ENCODE data around the gene CPNE4.
A peak's percentile ranks its signal among the peaks of the same experiment; 100 is the strongest.
"Not testable (repeated sequence)": the region's sequence is repeated elsewhere in the genome, so short reads cannot be mapped to it uniquely, and the experiment has no call there.

The CPNE4 gene

DNA sequence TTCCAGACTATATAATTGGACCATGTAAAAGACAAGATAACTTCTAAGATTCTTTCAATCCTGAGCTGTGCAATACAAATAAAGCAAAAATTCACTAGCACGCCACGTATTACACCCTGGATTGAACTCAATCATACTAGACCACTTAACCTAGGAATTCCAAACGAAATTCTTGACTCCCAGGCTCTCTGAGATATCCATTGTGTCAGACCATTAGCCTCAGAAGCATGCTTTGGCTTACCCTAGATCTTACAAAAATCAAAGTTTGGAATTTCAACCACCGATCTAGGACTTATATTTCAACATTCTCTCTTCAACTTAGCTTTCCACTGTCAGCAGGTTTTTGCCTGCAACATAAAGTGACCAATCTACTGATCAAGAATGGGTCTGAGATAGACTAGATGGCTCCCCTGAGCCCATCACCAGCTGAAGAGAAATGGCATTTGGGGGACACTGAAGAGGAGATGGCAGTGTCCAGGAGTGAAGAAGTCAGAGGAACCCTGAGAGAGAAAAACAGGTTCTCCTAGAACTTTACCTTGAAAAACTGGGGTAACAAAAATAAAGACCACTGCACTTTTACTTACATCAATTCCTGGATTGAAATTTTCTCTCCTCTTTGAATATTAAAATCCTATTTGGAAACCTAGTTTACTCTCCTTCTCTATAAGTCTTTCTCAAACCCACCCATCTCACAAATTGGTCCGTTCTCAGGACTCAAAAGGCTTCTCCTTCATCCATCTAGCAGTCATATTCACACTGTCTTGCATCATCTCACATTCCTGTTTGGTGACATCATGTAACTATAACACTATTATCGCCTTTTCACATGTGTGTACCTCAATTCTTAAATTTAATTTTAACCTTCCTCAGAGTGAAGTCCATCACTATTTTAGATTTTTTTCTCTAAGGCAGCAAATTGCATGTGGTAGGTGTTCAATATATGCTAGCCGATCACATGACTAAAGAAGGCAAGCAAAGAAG is 18.5 kb downstream of the CPNE4 start:
- no peak for DNase-seq

DNA sequence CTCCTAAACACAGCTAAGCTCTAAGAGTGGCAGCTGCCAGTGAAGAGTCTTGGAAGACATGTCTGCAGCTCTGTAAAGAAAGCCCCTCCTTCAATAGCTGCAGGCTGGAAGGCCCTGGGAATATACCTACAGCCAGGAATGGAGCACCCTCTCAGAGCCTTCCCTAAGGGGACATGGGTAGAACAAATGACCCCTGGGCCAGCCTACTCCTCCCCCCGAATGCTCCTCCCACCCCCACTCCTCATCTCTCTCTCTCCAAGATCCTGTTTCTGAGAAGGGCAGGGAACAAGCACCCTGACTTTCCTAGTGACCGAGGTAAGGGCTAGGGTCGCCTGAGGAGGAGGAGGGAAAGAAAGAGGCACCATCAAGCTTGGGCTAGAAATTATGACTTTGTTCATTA is 20.7 kb downstream of the CPNE4 start:
- DNase-seq = no peak

DNA sequence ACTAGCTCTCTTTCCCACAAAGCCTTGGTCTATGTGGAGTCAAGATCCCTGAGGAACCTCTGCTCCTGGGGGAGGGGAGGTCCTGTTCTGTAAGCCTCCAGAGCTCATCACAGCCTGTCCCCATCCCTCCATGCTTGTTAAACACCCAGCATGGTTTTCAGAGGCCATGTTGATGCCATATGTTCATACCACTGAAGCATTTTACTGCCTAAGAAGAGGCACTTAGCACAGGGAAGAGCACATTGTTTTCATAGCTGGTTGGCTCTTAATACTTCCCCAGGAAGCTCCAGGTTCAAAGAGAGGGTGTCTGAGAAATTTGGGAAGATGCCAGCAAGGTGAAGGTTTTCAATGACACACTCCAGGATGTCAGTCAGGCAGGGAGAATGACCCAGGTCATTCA is 25.6 kb downstream of the CPNE4 start:
- DNase-seq = no peak

DNA sequence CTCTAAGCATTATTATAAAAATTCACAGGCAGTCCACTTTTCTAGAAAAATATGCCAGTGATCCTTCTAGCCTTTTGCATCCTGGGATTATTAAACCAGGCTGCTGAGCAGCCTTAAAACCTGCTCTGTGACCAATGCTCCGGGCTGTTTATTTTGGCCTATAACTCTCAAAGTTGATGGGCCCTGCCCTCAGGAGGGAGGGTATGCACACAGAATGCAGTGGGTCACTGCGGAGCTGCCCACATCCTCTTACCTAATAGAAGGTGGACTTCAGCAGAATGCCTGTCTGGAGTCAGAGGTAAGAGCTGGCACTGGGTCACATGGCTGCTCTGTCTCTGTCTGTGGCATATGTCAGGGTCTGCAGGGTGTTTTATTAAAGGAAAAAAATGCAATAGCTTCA is 26.0 kb downstream of the CPNE4 start:
- DNase-seq = no peak

DNA sequence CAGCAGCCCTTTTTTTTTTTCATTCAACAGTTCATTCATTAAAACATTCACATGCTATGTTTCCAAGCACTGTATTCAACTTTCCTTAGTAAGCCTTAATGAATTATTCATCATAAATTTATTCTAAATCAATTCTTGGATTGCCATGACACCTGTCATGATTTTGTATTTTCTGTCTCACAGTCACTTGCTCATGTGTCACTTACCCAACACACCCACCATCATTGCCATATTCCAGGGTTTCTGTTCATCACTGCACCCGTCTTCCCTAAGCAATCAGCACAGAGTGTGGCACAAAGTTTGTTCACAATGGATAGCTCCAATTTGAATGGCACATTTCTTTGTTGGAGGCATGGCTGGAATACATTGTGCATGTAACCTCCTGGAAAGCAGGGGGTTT is 27.2 kb downstream of the CPNE4 start:
- DNase-seq = no peak

DNA sequence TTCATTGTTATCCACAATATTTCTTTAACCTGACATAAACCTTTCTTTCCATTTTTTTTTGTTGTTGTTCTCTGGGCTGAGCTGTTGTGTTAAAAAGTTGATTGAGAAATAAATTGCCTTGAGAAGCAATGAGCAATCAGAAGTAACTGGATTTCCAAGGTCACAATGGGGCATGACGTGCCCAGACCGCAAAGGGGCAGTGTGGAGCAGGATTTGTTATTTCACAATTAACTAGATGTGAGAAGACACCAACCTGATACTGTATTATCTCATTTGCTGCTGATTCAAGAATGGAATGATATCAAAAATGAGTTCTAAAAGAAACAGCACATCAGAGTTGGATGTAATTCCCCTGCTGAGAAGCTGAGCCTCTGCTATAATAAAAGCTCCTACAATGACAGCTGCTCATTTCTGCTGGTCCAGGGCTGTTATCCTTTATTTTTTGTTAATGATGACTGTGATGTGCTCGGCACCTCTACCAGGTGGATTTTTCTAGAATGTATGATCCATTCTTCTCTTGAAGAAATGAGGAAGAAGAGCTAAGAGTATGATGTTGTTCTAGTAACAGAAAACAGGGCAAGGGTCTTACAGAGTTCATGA is 28.1 kb downstream of the CPNE4 start:
- peak; percentile 3 for DNase-seq

DNA sequence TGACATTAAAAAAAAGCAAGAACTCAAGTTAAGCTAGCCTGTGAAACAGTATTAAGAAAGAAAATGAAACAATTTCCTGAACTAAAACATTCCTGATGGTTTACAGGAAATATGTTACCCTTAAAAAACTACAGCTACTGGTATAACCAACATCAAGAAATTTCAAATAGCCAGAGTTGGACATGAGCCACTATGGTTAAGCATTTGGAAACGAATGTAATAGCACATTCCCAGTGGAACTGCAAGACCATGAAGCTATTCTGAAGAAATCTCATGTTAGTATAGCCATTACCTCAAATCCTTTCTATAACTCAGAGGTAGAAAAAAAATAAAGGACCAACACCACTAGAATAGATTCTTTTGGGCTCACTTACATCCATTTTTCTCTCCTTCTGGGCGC is 30.2 kb downstream of the CPNE4 start:
- no peak for DNase-seq

DNA sequence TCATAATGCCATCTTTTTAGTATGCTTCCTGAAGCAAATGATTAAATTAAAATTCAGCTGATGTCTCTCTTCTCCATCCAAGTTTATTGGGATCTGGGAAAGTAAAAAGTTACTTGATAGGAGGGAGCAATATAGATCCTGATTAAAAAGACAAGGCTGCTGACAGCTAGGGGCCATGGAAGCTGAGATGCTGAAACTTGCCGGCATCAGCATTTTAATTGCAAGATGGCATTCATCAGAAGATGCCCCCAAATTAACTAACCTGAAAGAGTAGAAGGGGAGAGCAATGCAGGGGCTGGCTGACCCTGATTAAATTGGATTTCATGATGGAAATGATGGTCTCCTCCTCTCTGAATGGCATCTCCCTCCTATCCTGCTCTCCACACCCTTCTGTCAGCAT is 31.1 kb downstream of the CPNE4 start:
- no peak for DNase-seq

DNA sequence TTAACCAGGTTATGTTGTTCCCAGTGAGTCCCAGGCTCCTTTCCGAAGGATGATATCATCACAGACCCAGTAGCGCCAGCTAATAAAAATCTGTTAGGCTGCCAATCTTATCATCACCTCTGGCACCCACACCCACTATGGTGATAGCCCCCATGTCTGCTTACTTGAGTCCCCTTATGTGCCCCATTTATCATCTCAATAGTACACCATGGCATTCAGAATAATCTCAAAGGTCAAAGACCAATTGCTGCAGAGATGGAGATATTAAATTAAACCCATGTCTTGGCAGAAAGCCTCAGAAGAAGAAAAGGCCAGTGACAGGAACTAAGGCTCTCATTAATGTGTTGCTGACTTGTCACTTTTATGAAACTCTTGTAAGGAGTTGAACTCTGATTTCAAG is 32.8 kb downstream of the CPNE4 start:
- DNase-seq = no peak

DNA sequence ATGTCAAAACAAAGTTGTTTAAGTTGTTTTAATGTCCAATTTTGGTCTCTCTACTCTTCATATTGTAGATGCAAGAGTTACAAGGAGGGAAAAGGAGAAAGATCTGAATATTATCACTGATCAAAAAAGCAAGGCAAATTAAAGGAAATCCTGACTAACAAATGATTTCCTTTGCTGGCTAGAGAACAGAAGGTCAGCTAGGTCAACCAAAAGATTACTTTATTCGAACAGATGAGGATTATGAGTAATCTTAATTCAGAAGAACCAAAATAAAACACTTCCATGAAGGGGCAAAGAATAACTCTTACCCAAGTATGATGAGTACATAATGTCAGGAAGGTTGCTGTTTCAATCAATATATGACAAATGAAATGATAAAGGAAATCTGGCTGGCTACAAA is 33.8 kb downstream of the CPNE4 start:
- DNase-seq = no peak

DNA sequence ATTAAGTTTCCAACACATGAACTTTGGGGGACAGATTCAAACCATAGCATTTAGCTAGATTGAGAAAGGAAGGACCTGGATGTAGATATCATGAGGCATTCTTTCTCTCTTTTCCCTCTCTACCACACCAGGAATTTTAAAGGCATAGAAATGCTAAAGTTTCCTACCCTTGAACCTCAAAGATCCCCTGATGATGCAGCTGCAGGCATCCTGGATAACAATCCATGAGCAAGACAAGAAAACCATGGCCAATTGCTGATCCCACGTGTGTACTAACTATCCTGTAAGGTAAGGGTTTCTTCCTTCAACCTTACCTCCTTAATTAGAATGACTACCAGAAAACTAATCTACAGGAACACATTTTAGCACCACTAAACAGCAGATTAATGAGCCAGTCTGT is 36.8 kb downstream of the CPNE4 start:
- DNase-seq = no peak

DNA sequence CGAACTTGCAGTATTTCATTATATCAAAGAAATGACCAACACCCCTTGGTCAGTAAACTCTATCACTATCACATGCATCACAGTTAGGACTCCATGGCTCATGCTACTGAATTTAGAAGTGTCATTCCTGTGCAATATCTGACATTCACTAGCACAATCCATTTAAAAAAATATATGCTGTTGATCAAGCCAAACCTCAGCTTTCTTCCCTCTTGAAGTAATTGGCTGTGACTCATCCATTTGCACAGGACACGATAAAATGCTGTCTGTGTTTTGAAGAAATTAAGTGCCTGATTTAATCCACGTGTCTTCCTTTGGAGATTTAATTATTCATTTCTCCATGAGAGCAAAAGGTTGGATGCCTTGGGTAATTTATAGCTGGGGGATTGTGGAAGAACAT is 38.9 kb downstream of the CPNE4 start:
- no peak for DNase-seq

DNA sequence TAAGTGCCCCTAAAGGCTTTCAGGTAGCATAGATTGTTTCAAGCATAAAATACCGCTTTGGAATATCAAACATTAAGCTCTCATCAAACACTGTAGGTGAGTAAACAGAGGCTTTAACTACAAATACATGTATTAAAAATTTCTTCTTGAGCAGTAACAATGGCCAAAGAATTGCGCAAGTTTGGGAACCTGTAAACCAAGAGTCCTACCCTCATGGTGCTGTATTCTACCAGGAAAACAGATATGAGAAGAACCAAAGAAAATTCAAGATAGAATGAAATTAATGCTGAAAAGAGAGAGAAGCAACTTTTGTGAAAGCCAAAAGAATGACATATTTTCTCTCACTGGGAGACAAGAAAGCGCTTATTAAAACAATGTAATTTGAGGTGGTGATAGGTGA is 45.5 kb downstream of the CPNE4 start:
- DNase-seq = no peak

DNA sequence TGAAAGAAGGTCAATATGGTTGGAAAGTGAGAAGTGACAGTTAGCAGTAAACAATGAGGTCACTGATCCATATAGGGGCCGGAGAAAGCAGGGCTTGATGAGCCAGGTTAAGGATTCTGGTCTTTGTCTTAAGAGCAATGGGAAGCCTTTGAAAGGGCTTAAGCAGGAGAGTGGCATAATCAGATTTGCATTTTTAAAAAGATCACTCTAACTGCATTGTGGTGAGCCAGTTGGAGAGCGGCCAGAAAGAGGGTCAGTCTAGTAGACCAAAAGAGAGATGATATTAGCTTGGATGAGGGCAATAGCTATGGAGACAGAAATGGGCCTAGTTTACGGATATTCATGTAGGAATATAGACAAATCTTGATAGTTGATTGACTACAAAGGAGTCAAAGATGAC is 46.6 kb downstream of the CPNE4 start:
- DNase-seq = no peak

DNA sequence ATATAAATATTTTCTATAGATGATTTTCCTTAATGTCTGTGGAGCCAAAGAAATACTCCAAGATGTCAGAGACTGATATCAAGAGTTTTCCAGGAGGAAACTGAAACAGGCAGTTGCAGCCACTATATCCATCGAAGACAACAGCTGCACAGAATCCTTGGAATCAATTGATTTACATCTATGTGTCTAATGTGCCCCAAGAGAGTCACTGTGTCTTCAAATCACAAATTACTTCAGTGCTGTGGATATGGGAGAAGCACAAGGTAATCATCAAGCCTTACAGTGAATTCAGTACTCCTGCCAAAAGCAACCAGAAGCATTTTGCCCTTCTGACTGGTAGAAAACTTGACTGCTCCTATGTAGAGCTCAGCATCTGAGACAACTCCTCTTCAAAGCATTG is 51.1 kb downstream of the CPNE4 start:
- no peak for DNase-seq

DNA sequence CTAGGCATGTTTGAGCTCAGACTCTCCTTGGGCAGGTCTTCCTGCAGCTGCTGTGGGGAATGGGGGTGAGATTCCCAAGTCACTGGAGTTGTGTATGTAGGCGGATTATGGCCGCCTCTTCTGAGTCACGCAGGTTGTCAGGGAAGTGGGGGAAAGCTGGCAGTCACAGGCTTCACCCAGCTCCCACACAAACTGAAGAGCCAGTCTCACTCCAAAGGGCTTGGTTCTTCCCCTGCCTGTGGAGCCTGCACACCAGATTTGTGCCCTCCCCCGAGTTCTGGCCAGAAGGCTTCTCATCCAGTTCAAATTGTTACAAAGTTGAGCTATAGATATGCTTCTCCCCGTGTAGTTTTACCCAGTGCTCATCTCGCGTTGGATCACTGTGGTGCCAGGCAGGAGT is 53.5 kb downstream of the CPNE4 start:
- DNase-seq = no peak

DNA sequence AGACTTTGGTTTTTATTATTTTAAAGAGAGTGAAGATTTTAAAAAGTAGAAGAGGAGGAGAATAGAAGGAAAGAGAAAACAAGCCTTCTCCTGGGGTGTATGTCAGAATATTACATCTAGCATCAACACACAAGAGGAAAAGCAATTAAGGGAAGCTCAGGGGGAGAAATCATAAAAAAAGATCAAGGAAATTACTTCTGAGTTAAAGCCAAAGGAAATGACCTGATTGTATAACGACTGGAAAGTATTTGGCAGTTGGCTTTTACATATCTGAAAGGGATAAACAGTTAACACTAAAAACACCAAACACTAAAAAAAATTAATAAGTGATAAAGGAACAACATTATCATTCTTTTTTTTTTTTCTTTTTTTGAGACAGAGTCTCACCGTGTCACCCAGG is 58.4 kb downstream of the CPNE4 start:
- DNase-seq = no peak

DNA sequence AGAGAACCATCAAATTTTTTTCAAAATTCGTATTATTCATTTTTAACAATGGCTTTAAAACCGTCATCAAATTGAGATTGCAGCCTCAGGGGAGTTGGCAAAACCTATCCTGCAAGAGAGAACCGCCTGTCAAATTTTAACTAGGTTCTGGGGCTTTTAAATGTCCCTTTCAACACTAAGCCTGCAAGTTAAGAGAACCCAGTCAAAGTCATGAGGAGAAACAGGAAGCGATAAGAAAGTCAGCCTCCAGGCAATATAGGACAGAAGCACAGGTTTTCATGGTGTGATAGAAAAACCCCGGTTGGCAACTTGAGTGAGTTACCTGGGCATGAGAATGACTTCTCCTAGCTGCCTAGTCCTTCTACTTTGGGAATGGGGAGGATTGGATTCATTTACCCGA is 59.8 kb downstream of the CPNE4 start:
- DNase-seq = no peak

DNA sequence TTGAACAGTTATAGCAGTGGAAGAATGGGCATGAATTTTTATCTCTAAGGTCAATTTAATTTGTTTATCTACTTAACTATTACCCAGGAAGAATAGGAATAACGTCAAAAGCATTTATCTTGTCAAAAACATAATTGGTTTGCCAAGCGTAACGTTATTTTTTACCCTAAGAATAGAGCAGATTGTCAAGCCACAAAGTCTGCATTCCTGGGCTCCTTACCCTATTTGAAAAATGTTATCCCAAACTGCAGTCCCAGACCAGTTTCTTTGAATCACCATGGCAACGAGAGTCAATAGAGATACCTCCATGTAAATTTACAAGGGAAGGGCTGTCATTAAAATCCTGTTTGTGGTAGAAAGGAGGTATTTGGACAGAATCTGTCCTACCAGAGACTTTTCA is 61.1 kb downstream of the CPNE4 start:
- DNase-seq = no peak

DNA sequence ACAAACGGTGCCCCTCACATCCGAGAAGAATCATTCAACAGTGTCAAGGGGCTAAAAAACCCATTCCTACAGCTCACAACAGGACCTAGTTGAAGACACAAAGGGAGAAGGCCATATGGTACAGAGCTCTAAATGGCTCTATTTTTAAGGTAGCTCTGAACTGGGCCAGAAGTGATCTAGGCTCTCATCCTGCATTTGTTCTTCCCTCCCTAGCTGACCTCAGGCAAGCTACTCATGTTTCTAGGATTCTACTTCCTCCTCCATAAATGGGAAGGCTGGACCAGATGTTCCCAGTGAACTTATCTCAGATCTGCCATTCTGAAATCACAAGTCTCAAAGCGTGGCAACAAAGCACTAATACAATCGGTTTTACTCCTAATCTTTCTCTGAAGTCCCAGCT is 62.3 kb downstream of the CPNE4 start:
- DNase-seq = no peak

DNA sequence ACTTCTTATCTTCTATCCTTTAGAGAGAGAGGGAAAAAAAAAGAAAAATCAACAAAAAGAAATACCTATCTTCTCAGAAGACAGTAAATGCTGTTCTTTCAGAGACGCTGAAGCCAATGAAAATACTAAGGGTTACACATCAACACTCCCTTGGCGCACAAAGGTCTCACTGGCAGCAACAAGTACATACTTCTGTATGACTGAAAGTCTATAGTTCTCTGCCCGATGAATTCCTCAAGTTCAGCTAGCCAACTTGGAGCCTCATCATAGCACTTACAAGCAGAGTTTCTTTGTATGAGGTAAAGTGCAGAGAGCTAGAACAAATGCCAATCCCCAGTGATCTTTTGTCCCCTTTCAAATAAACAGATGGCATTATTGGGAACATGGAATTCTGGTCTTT is 62.7 kb downstream of the CPNE4 start:
- no peak for DNase-seq

DNA sequence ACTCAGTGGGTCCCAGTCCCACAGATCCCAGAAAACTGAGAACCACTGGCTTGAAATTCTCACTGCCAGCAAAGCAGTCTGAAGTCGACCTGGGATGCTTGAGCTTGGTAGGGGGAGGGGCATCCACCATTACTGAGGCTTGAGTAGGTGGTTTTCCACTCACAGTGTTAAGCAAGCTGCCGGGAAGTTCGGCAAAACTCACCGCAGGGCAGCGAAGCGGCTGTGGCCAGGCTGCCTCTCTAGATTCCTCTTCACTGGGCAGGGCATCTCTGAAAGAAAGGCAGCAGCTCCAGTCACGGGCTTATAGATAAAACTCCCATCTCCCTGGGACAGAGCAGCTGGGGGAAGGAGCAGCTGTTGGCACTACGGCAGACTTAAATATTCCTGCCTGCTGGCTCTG is 71.4 kb downstream of the CPNE4 start:
- not testable (repeated sequence) for DNase-seq

DNA sequence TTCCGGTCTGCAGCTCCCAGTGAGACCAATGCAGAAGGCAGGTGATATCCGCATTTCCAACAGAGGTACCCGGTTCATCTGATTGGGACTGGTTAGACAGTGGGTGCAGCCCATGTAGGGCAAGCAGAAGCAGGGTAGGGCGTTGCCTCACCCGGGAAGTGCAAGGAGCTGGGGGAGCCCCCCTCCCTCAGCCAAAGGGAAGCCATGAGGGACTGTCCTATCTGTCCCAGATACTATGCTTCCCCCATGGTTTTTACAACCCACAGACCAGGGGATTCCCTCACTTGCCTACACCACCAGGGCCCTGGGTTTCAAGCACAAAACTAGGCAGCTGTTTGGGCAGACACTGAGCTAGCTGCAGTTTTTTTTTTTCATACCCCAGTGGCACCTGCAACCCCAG is 71.8 kb downstream of the CPNE4 start:
- DNase-seq = no peak

DNA sequence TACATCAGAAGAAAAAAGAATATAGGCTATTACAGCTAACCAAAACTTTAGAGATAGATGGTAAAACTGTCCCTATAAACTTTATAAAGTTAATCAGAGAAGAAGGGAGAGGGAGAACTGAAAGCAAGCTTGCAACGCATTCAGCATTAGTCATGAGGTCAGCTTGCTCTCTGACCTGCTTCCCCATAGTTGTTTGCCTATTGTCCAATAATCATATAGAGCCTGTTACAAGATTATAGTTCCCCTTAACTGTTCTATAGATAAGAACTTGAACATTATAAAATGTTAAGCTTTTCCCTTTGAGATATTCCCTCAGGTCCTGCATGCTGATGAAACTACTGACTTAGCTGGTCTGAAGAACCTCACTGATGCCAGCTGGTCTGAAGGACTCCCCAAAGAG is 74.5 kb downstream of the CPNE4 start:
- peak; percentile 83 for DNase-seq

DNA sequence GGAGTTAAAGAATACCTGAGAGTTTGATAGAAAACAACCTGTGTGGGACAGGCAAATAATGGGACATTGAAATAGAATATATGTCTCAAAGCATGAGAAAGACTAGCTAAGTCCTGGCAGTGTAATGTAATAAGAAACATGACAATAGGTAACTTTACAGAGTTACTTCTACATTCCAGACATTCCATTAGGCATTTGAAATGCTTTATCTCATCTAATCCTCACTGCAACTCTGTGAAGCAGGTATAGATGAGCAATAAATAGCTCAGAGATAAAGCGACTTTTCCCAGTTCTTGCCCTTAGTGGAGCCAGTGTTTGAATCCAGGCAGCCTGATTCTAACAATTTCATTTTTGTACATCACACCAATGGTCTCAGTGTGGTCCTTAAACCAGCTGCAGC is 76.8 kb downstream of the CPNE4 start:
- no peak for DNase-seq
